Measurements from ENCODE around the gene TEX19. TPM values are rescaled to one million over a fixed set of nuclear protein-coding genes. Genes with fewer than 3 reads are reported as not detected.
"Not testable (repeated sequence)": the region's sequence is repeated elsewhere in the genome, so short reads cannot be mapped to it uniquely, and the experiment has no call there.

Gene TEX19
- total and polyA plus RNA-seq, 2 of the 4 experiments (the other 2 are of a cell fraction): under 0.01 to 0.03 TPM

DNA sequence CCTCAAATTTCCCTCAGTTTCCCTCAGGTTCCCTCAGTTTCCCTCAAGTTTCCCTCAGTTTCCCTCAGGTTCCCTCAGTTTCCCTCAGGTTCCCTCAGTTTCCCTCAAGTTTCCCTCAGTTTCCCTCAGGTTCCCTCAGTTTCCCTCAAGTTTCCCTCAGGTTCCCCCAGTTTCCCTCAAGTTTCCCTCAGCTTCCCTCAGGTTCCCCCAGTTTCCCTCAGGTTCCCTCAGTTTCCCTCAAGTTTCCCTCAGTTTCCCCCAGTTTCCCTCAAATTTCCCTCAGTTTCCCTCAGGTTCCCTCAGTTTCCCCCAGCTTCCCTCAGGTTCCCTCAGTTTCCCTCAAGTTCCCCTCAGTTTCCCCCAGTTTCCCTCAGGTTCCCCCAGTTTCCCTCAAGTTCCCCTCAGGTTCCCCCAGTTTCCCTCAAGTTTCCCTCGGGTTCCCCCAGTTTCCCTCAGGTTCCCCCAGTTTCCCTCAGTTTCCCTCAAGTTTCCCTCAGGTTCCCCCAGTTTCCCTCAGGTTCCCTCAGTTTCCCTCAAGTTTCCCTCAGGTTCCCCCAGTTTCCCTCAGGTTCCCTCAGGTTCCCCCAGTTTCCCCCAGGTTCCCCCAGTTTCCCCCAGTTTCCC is 516 bp downstream of the TEX19 start:
- dilution Hi-C loops (cut with HindIII; ENCODE audit: low sequenced_read_pairs, unreplicated experiment); H3K4ac ChIP-seq (ENCODE audit: low read depth, low read length); H3K14ac ChIP-seq (replicated peaks; ENCODE audit: low read depth, low read length); H2BK5ac ChIP-seq (ENCODE audit: low read depth, low read length, poor library complexity, severe bottlenecking); intact Hi-C loops (cut with micrococcal nuclease); H2BK15ac ChIP-seq (ENCODE audit: low read depth, low read length); H3K9me3 ChIP-seq (ENCODE audit: control insufficient read depth, insufficient read depth, low read length); H4K91ac ChIP-seq (ENCODE audit: insufficient read depth, low read depth, low read length); H3K9me1 ChIP-seq (ENCODE audit: insufficient read depth, low read length); H2AFZ ChIP-seq (replicated peaks; ENCODE audit: low read length, poor library complexity); H2BK20ac ChIP-seq (ENCODE audit: low read depth, low read length); POLR2A ChIA-PET (ENCODE audit: unreplicated experiment); H3K27ac ChIP-seq (ENCODE audit: insufficient read depth, low read length); H2BK120ac ChIP-seq (ENCODE audit: low read depth, low read length); H3K23ac ChIP-seq (ENCODE audit: low read depth, low read length); H2AK5ac ChIP-seq (ENCODE audit: low read depth, low read length); H4K20me1 ChIP-seq (ENCODE audit: insufficient read depth, low read length); H3K4me2 ChIP-seq (ENCODE audit: low read depth, low read length); H3K79me1 ChIP-seq (ENCODE audit: low read depth in 1 of 2, low read length in 2 of 2); H3K4me1 ChIP-seq (ENCODE audit: control insufficient read depth, insufficient read depth, low read length); H3K56ac ChIP-seq (ENCODE audit: extremely low read depth, insufficient read depth, low read length); H4K8ac ChIP-seq (ENCODE audit: low read depth in 2 of 2, low read length in 2 of 2); H3K18ac ChIP-seq (ENCODE audit: low read depth, low read length); BruUV-seq (replicated peaks); H3K9ac ChIP-seq (ENCODE audit: low read depth, low read length); CTCF ChIA-PET; ATAC-seq (ENCODE audit: low read depth); DNase-seq; H3K36me3 ChIP-seq (ENCODE audit: control insufficient read depth, insufficient read depth, low read length); H3K4me3 ChIP-seq (ENCODE audit: insufficient read depth, low read depth, low read length); H2AK9ac ChIP-seq (replicated peaks; ENCODE audit: low read depth, low read length, poor library complexity); H4K5ac ChIP-seq (ENCODE audit: low read depth, low read length): not testable (repeated sequence)
- peaks cover 28% of the 10 kb centered on the region; the same call in 1 of the 2 replicates for H3K27me3 ChIP-seq (ENCODE audit: control insufficient read depth, insufficient read depth, low read length)
- in situ Hi-C loops (cut with MboI; ENCODE audit: low sequenced_read_pairs): loop anchor here (10.0 kb wide), 2 partner anchors 195 to 415 kb away; no protein-coding TSS in a partner anchor
- WGBS, 2 experiments (ENCODE audit: extremely low coverage in 2 of 2, insufficient read length in 1 of 2): no CpG with 5 or more reads among the region's 1 CpG

Data from IMR-90 (cell line).